SK-N-MC (cell line): Measurements from ENCODE around the gene ANKS1A.
"Not testable (repeated sequence)": the region's sequence is repeated elsewhere in the genome, so short reads cannot be mapped to it uniquely, and the experiment has no call there.

Experiments used
- EZH2 ChIP-seq: fragments of 200-600 bp; sonication (generic); IDR thresholded peaks from one replicate; pipeline ENCODE4 v1.6.1; 2017; ENCODE audit warnings: antibody characterized with exemption
- FOXP2 ChIP-seq: optimal IDR thresholded peaks from 2 replicates; pipeline ENCODE3; 2011; ENCODE audit warnings: mild to moderate bottlenecking, moderate library complexity; ENCODE audit not compliant: insufficient read depth; ENCODE audit errors: extremely low read length, control extremely low read depth
- POLR2AphosphoS5 ChIP-seq: IDR thresholded peaks from 2 replicates; pipeline ENCODE4 v1.6.1; 2012; ENCODE audit warnings: mild to moderate bottlenecking, low read depth, low read length, borderline replicate concordance

DNA sequence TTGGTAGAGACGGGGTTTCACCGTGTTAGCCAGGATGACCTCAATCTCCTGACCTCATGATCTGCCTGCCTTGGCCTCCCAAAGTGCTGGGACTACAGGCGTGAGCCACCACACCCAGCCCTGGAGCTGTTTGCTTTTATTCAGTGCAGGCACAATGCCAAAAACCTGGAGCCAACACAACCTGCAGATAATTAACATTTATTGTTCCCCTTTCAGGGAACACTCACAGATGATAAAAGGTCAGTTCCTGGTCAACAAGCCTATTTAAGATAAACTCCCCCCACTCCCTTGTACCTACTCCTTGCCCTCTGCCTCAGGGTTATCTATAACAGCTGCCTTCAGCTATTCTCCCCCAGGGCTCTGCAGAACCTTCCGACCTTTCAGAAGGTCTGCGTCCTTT is 218.7 kb downstream of the ANKS1A start:
- not testable (repeated sequence) for TF ChIP-seq EZH2, POLR2AphosphoS5, FOXP2
